Skin of body (tissue), 2 donors: ENCODE data around the gene EFTUD2. TPM values are rescaled to one million over a fixed set of nuclear protein-coding genes. Genes with fewer than 3 reads are reported as not detected.
"Not testable (repeated sequence)": the region's sequence is repeated elsewhere in the genome, so short reads cannot be mapped to it uniquely, and the experiment has no call there.

Experiments
- DNase-seq: peaks from one replicate; lab custom pipeline; 2025; lab: John Stamatoyannopoulos, UW
- total RNA-seq: library from RNA; depleted of rRNA; stranded (reverse); fragments of >200 nt; gene quantifications from one replicate; pipeline ENCODE4 v1.2.3, GENCODE V29; 2014

Gene EFTUD2
- total RNA-seq, 1 donor from 2014 or later = 68.9 TPM

DNA sequence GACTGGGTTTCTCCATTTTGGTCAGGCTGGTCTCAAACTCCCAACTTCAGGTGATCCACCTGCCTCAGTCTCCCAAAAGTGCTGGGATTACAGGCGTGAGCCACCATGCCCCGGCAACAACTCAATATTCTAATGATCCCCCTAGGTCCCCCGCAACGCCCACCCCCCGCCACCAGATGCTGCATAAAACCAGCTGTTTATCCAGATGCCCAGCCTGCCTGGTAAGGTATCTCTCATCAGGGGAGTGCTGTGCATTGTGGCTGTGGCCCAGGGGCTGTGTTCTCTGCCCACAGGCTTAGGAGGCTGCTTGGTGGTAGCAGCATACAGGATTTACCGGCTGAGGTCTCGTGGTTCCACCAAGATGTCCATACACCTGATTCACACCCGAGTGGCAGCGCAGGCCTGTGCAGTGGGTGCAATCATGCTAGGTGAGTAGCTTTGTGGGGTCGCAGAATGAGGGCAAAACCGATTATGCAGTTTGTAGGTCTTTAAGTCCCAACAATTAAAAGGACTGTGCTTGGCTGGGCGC, 50.2 kb downstream of the EFTUD2 start:
- DNase-seq = no peak

GRCh38 chr17:44848257-44848795, 50.9 kb downstream of the EFTUD2 start:
- no peak for DNase-seq

DNA sequence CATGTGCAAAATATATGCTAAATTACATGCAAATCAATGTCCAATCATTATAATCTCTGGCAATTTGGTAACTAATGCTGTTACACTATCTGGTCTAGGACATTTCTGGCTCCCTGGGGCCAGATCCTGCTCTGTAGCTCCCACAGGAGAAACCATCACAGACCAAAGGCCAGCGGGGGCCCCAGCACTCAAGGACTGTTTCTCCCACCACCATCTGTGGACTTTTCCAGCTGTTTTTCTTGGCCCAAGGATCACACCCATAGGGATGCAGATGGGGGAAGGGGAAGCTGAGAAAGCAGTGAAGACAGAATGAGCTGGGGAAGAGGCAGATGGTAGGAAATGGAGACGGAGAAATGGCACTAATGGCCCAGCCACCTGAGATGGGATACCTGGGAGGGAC, 51.7 kb downstream of the EFTUD2 start, which contains the start of gene HIGD1B:
Gene HIGD1B (plus strand): TSS at position 298 of the 400 bp plus-strand sequence. CDS start 270 bp downstream, outside the sequence.
- DNase-seq = no peak

- DNase-seq = no peak
Measured at GRCh38 chr17:44846206-44846605, 53.0 kb downstream of the EFTUD2 start.

DNA sequence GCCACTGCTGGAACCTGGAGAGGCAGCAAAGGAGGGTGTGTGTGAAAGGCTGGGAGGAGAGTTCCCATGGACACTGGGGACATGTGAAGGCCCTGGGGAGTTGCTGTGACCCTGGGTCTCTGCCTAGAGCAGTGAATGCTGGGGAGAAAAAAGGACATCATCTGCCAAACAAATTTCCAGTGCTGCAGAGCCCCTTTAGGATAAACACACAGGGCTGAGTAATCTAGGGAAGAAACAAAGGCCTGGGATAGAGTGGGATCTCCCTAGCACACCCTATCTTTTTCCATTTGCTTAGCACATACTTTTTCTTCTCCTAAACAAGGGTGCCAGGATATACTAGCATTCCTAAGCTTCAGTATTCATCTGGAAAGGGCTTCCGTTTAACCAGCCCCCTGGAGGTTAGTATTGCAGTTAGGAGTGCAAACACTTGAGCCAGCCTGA, 54.8 kb downstream of the EFTUD2 start:
- no peak for DNase-seq

DNA sequence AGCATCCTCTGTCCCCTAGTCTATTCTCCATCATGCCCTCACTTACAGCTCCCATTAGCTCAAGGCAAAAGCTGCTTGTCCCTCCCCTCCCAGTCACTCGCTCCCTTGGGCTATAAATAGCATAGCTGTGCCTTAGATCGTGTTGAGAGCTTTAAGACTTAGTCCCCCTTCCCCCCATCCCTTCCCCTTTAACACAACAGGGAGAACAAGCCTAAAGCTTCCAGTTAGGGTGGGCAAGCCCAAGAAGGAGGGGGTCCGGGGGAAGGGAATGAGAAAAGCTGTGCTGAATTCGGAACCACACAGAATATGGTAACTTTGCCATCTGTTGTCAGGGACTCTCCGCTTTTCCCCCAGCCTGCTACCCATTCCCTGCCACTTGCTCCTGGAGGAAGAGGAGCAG, 56.5 kb downstream of the EFTUD2 start:
- no peak for DNase-seq

- no peak for DNase-seq
Measured at GRCh38 chr17:44840936-44841335, 58.3 kb downstream of the EFTUD2 start.

DNA sequence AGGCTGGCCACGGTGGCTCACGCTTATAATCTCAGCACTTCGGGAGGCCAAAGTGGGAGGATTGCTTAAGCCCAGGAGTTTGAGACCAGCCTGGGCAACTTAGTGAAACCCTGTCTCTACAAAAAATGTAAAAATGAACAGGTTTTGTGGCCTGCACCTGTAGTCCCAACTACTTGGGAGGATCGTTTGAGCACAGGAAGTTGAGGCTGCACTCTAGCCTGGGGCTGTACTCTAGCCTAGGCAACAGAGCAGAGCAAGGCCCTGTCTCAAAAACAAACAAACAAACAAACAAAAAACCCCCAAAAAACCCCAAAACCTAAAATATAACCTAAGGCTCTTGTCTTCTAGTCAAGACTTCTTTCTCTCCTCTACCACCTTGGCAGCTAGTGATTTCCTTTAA, 59.0 kb downstream of the EFTUD2 start:
- DNase-seq = no peak

GRCh38 chr17:44837196-44837595, 62.0 kb downstream of the EFTUD2 start:
- DNase-seq = no peak

DNA sequence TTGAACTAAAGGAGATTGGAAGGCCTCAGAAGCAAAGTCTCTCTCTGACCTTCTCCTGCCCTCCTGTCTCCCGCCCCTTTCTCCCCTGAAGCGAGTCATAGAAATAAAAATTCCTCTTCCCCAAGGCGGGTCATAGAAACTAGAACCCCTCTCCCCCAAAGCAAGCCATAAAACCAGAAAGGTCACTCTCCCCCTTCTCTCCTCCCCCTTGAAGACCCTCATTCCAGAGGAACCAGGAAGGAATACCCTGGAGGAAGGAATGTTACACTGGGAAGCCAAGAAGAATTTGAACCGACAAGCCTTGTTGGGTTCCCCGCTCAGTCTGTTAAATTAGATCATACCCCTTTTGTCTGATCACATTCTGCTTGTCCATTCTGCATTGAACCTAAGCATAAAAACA, 66.4 kb downstream of the EFTUD2 start:
- no peak for DNase-seq

DNA sequence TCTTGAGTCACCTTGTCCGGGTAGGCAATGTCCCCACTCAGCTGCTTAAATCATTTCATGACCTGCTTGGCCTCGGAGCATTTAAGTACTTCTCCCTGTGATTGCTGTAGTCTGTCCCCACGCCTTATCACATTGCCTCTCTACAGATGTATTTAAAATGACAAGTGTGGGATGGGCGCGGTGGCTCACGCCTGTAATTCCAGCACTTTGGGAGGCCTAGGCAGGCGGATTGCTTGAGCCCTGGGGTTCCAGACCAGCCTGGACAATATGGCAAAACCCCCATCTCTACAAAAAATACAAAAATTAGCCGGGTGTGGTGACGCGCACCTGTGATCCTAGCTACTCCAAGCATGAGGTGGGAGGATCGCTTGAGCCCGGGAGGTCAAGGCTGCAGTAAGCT, 67.9 kb downstream of the EFTUD2 start:
- DNase-seq = no peak

DNA sequence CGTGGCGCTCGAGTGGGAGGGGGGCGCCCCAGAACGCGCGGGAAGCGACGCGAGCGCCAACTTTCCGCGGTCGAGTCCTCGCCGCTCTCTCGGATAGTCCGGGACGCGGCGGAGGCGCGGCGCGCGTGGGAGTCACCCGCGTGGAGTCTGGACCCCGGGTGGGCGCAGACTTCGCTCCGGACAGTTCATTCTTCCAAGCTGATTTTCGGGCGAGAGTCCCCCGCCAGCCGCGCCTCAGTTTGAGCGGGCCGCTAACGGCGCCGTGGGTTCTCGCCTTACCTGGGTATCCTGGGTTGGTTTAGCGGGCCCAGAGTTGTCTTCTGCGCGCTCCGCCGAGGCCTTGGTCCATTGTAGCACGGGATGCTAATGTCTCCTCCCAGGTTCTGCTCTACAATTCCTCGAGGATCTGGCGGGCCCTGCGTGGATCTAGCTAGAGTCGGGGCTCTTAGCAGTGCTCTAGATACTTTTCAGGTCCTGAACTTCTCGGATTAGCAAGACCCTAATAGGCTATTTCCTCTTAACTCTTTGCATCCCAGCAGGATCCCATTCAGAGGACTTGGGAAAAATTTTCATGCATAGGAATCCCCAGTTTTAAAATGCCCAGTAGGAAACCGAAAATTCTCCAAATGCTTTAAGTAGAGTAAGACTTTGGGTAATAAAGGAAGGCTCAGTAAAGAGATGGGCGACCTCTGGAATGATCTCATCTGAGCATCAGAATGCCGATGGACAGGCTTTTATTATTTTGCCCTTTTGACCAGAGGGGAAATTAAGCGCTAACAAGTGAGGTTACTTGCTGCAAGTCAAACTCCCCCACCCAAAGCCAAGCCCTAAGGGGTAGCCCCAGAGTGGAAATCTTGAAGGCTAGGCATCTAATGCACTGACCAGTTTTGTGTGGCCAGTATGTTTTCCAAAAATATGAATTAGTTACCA, 68.6 kb downstream of the EFTUD2 start:
- no peak for DNase-seq

DNA sequence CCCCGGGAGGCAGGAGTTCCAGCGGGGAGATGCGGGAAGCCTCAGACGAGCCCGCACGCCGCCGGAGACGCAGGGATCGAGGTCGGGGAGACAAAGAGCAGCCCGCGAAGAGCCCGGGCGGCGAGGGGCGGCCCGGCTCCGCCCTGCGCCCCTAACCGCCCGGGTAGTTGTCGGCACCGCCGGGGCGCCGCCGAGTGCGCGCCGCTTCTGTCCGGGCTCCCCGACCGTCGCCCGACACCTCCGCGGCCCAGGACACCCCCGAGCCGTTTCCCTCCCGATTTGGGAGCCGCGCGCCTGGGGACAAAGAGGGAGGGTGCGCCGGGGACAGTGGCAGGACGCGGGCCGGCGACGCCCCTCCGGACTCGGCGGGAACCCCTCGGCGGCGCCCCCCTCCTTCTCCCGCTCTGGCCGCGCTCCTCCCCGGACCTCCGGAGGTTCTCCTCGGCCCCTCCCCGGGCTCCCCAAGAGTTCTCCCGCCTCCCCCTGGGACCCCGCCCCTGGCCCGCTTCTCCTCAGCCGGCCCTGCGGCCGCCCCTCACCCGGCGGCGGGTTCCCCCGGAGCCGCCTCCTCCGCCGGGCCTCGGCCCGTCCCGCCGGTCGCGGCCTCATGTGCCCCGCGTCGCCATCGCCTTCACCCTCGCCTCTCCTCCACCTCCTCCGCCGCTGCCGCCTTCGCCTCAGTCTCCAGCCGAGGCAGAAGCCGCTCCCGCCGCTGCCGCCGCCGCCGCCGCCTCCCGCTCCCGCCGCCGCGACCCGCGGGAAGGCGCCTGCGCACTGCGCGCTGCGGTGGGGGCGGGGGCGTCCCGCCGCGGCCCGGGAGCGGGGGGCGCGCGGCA, 69.5 kb downstream of the EFTUD2 start, which contains the start of gene GJC1:
Gene GJC1 (minus strand): TSS at position 765 of the 836 bp plus-strand sequence. CDS start 24,470 bp downstream, outside the sequence.
- no peak for DNase-seq

GRCh38 chr17:44828919-44829522, 70.2 kb downstream of the EFTUD2 start:
- no peak for DNase-seq

GRCh38 chr17:44827863-44828262, 71.4 kb downstream of the EFTUD2 start:
- DNase-seq = no peak

- DNase-seq = no peak
Measured at GRCh38 chr17:44826123-44826790, 73.0 kb downstream of the EFTUD2 start.

DNA sequence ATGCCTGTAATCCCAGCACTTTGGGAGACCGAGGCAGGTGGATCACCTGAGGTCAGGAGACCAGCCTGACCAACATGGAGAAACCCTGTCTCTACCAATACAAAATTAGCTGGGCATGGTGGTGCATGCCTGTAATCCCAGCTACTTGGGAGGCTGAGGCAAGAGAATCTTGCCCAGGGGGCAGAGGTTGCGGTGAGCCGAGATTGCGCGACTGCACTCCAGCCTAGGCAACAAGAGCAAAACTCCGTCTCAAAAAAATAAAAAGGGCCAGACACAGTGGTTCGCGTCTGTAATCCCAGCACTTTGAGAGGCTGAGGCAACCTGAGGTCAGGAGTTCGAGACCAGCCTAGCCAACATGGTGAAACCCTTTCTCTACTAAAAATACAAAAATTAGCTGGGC, 74.0 kb downstream of the EFTUD2 start:
- DNase-seq = not testable (repeated sequence)

DNA sequence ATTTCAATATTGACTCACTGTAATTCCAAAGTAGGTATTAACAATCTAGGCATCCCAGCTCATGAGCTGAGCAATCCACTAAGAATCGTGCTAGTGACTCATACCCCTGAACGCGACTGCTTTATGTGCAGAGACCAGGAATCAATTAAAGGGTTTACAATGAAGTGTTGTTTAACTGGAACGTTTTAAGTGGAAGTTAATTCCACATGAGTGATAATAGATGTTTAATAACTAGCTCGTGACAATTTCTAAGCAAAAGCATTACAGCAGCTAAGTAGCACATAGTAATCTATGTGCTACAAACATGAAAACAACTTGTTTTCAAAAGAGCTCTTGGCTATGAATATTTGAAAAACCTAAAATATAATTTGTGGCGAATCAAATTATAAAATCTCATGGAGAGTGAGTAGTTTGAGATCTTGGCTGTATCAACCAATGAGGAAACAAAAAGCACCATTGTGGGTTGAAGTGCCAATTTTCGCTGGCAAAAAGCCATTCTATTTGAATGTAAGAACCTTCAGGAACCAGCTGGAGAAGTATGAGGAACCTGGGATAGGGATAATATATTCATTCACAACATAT, 78.5 kb downstream of the EFTUD2 start:
- peak; percentile 43 for DNase-seq

- not testable (repeated sequence) for DNase-seq
Measured at GRCh38 chr17:44818508-44818907, 80.7 kb downstream of the EFTUD2 start.

GRCh38 chr17:44812263-44812662, 87.0 kb downstream of the EFTUD2 start:
- DNase-seq = no peak
